RWPE1 (cell line): ENCODE data around the gene AHI1.

Source experiments
- CTCF ChIA-PET: fragments of 350-600 bp; sonication (Branson Sonifier 250); formaldehyde crosslinking; extraction: SDS; loops from one replicate; lab custom pipeline; 2021; lab: Yijun Ruan, JAX
- POLR2A ChIA-PET: fragments of 400-600 bp; formaldehyde crosslinking; extraction: SDS; loops from one replicate; lab custom pipeline; 2020; ENCODE audit warnings: antibody characterized with exemption; ENCODE audit not compliant: low non-redundant PET; lab: Yijun Ruan, JAX
- DNase-seq: peaks from one replicate; pipeline ENCODE4 v3.0.0; 2012; ENCODE audit warnings: low spot score
- H3K27ac ChIP-seq: fragments of 450-650 bp; 2 replicates; pipeline ENCODE4 v1.5.1; 2017
- CTCF ChIP-seq: fragments of 450-650 bp; conservative IDR thresholded peaks from 2 replicates; pipeline ENCODE4 v1.5.1; 2017; ENCODE audit warnings: low read depth, mild to moderate bottlenecking

AHI1 gene

DNA sequence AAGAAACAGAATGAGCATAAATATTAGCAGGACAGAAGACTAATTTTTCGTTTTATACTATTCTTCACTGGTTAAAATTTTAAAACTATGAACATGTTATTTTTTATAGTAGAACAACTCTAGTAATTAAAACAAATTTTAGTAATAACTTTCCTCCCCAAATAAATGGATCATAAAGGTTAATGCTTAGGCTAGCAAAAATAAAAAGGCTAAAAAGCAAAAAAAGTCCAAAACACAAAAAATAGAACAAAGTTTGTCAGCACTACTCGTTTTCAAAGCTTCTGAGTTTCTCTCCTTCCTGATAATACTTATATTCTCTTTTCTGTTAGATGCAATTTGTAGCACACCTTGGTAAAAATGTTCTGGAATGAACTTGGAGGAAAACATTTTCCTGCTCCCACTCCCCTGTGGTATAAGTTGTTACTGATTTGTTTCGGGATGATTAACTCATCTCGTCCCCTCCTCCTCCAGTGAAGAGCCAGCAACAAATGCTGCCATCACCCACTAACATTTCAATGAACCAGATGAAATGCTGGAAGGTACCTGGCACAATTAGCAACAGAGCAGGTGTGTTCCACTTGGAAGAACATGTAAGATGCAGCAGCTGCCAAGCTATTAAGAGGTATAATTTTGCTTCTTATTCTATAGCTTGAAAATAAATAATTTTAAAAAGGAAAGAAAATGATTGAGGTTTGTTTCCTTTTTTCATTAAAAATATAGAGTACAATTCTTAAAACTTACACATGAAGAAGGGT, 185.9 kb downstream of the AHI1 start:
- no peak for DNase-seq
- no peak overlapping the region for H3K27ac ChIP-seq
- no peak for TF ChIP-seq CTCF
- CTCF ChIA-PET = no interaction called here
- POLR2A ChIA-PET = no interaction called here

DNA sequence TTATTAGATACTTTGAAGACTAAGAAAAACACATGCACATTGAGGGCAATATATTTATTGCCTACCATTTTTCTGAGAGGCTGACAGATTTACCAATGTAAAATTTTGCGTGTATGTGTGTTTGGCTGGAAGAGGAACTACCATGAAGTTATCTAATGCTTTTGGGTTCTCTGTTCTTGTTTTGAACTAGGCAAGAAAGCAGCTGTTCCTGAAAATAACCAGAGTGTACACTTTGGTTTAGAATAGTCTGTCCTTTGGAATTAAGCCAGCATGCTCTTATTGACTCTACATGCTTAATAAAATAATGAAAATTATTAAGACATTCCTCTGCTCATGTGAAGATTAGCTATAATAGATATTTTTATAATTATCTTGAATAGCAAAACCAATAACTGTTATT, 187.2 kb downstream of the AHI1 start:
- H3K27ac ChIP-seq = no peak overlapping the region
- CTCF ChIA-PET = interaction anchor here (0.6 kb wide), 1 partner anchor 9 kb away, joined by 7 read pairs; no protein-coding TSS in a partner anchor
- POLR2A ChIA-PET = no interaction called here
- DNase-seq = no peak
- TF ChIP-seq CTCF = no peak

GRCh38 chr6:135306740-135307420, 190.7 kb downstream of the AHI1 start:
- ChIA-PET POLR2A (no interaction called here), CTCF (no interaction called here)
- no peak overlapping the region for H3K27ac ChIP-seq
- no peak for DNase-seq
- TF ChIP-seq CTCF = no peak

GRCh38 chr6:135306166-135306565, 191.4 kb downstream of the AHI1 start:
- DNase-seq = no peak
- ChIA-PET CTCF (no interaction called here), POLR2A (no interaction called here)
- no peak for TF ChIP-seq CTCF
- no peak overlapping the region for H3K27ac ChIP-seq

DNA sequence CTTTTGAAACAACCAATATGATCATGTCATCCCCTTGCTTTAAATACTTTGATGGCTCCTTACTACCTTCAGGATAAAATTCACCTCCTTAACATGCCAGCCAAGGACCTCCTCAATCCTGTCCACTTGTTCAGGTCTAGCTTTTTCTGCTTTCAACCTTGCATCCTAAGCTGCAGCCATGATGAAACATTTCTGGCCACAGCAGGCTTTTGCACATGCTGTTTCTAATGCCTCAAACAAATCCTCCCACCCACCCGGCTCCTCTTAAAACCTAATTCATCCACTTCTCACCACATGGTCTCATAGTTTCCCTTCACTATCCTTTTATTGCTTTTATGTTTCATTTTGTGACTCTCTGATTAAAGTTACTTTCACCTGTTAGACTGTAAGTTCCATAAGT, 191.9 kb downstream of the AHI1 start:
- DNase-seq = no peak
- TF ChIP-seq CTCF = no peak
- ChIA-PET POLR2A (no interaction called here), CTCF (no interaction called here)
- H3K27ac ChIP-seq = no peak overlapping the region

- POLR2A ChIA-PET = no interaction called here
- DNase-seq = no peak
- CTCF ChIA-PET = no interaction called here
- TF ChIP-seq CTCF = no peak
- no peak overlapping the region for H3K27ac ChIP-seq
Measured at GRCh38 chr6:135304883-135305282, 192.7 kb downstream of the AHI1 start.
